HCT116 (cell line): ENCODE results near the gene FAXC. TPM values are rescaled to one million over a fixed set of nuclear protein-coding genes. Genes with fewer than 3 reads are reported as not detected.

Experiments
- ATAC-seq: fragments of 200-7000 bp; cut with Tn5 transposase; 2 replicates; pipeline ENCODE4 v1.9.1; 2020; ENCODE audit warnings: mild to moderate bottlenecking, moderate library complexity
- BruUV-seq: library from RNA; stranded (reverse); fragments of 400-500 nt; replicated peaks from 2 replicates; lab custom pipeline; 2021; lab: Mats Ljungman, UMichigan
- CTCF ChIA-PET: fragments of 300-600 bp; sonication (Branson Sonifier 250); formaldehyde crosslinking; loops from one replicate; lab custom pipeline; 2021; ENCODE audit warnings: antibody characterized with exemption; lab: Charles Lee
- POLR2A ChIA-PET: fragments of 300-600, 350-600 bp; sonication (Branson Sonifier 250); formaldehyde crosslinking; loops from one replicate; lab custom pipeline; 2021; ENCODE audit warnings: antibody characterized with exemption; lab: Charles Lee
- RAD21 ChIA-PET, 2 experiments: fragments of 300-600 bp; sonication (Branson Sonifier 250); formaldehyde crosslinking; loops; one replicate each; lab custom pipeline; 2023; ENCODE audit warnings: low total read pairs in 2 of 2; ENCODE audit not compliant: uncharacterized antibody in 2 of 2, unreplicated experiment in 2 of 2, low non-redundant PET in 1 of 2; lab: Charles Lee
- DNase-seq: peaks from one replicate; pipeline ENCODE4 v3.0.0-alpha.2; 2010; ENCODE audit warnings: low read depth, low spot score
- H2AFZ ChIP-seq: fragments of 200-600 bp; shearing (Covaris generic), sonication (generic); 2 replicates; pipeline ENCODE4 v1.6.1; 2017; ENCODE audit warnings: low read depth, mixed run types, mixed read lengths, antibody characterized with exemption, low read length; ENCODE audit not compliant: poor library complexity, severe bottlenecking
- H3K27ac ChIP-seq: 2 replicates; pipeline ENCODE4 v1.5.1; 2012; ENCODE audit warnings: low read depth, low read length
- H3K27me3 ChIP-seq: fragments of 200-600 bp; sonication (generic); 2 replicates; pipeline ENCODE4 v1.6.1; 2016; ENCODE audit warnings: mixed run types, low read length, mixed read lengths; ENCODE audit not compliant: insufficient read depth
- H3K36me3 ChIP-seq, 2 experiments: fragments of 200-500 bp in 1 of 2; fragments of 200-600 bp in 1 of 2; sonication (Bioruptor generic) in 1 of 2; sonication (generic) in 1 of 2; 2 replicates each; pipeline versions ENCODE4 v1.5.1 to v1.6.1; 2014 to 2016; ENCODE audit warnings: low read length in 2 of 2, inconsistent platforms in 1 of 2, mixed read lengths in 1 of 2, mixed run types in 1 of 2; ENCODE audit not compliant: insufficient read depth in 2 of 2, control insufficient read depth in 1 of 2
- H3K4me1 ChIP-seq, 2 experiments: fragments of 200-600 bp in 1 of 2; sonication (generic) in 1 of 2; 2 replicates each; pipeline versions ENCODE4 v1.5.1 to v1.6.1; 2012 to 2017; ENCODE audit warnings: low read length in 2 of 2, inconsistent platforms in 1 of 2, mild to moderate bottlenecking in 1 of 2, mixed read lengths in 1 of 2, mixed run types in 1 of 2, moderate library complexity in 1 of 2; ENCODE audit not compliant: insufficient read depth in 2 of 2, control insufficient read depth in 1 of 2
- H3K4me2 ChIP-seq: fragments of 200-600 bp; sonication (generic); 2 replicates; pipeline ENCODE4 v1.6.1; 2017; ENCODE audit warnings: mixed run types, low read length, mixed read lengths
- H3K4me3 ChIP-seq, 2 experiments: fragments of 200-600 bp in 1 of 2; sonication (generic) in 1 of 2; replicated peaks in 1 of 2; 2 replicates each; pipeline ENCODE4 v1.5.1; 2011 to 2016; ENCODE audit warnings: low read length in 2 of 2, control low read depth in 1 of 2, low read depth in 1 of 2, mild to moderate bottlenecking in 1 of 2, mixed read lengths in 1 of 2, mixed run types in 1 of 2
- H3K79me2 ChIP-seq: fragments of 200-600 bp; sonication (generic); 2 replicates; pipeline ENCODE4 v1.6.1; 2017; ENCODE audit warnings: mild to moderate bottlenecking, mixed run types, low read length, moderate library complexity, mixed read lengths; ENCODE audit not compliant: insufficient read depth
- H3K9ac ChIP-seq: fragments of 200-600 bp; sonication (generic); 2 replicates; pipeline ENCODE4 v1.6.1; 2016; ENCODE audit warnings: low read length, mixed read lengths
- H3K9me2 ChIP-seq: fragments of 200-600 bp; sonication (generic), shearing (Covaris generic); 2 replicates; pipeline ENCODE4 v1.6.1; 2017; ENCODE audit warnings: mixed run types, mild to moderate bottlenecking, moderate library complexity; ENCODE audit not compliant: insufficient read depth
- H3K9me3 ChIP-seq, 2 experiments: fragments of 200-500 bp in 1 of 2; fragments of 200-600 bp in 1 of 2; sonication (Bioruptor generic) in 1 of 2; sonication (generic) in 1 of 2; 2 replicates each; pipeline ENCODE4 v1.6.1; 2014 to 2017; ENCODE audit warnings: low read length in 2 of 2, mixed read lengths in 2 of 2, inconsistent platforms in 1 of 2, low read depth in 1 of 2, mild to moderate bottlenecking in 1 of 2, mixed run types in 1 of 2, moderate library complexity in 1 of 2; ENCODE audit not compliant: control insufficient read depth in 1 of 2, insufficient read depth in 1 of 2
- H4K20me1 ChIP-seq: fragments of 200-600 bp; sonication (generic), shearing (Covaris generic); 2 replicates; pipeline ENCODE4 v1.6.1; 2017; ENCODE audit warnings: mixed run types, mild to moderate bottlenecking, moderate library complexity; ENCODE audit not compliant: insufficient read depth
- CBX3 ChIP-seq: IDR thresholded peaks from 2 replicates; pipeline ENCODE4 v1.6.1; 2012; ENCODE audit warnings: low read depth
- CEBPB ChIP-seq: IDR thresholded peaks from 2 replicates; pipeline ENCODE4 v1.6.1; 2012; ENCODE audit warnings: low read depth
- EGR1 ChIP-seq: IDR thresholded peaks from 2 replicates; pipeline ENCODE4 v1.6.1; 2012; ENCODE audit warnings: low read depth
- ELF1 ChIP-seq: IDR thresholded peaks from 2 replicates; pipeline ENCODE4 v1.6.1; 2012; ENCODE audit warnings: low read depth, borderline replicate concordance
- FOSL1 ChIP-seq: IDR thresholded peaks from 2 replicates; pipeline ENCODE4 v1.6.1; 2012; ENCODE audit warnings: low read depth
- JUND ChIP-seq: IDR thresholded peaks from 2 replicates; pipeline ENCODE4 v1.6.1; 2012
- POLR2A ChIP-seq: IDR thresholded peaks from 2 replicates; pipeline ENCODE4 v1.7.0; 2011; ENCODE audit warnings: borderline replicate concordance; ENCODE audit not compliant: insufficient read depth, insufficient read length; ENCODE audit errors: extremely low read depth
- POLR2AphosphoS5 ChIP-seq: IDR thresholded peaks from 2 replicates; pipeline ENCODE4 v1.6.1; 2011; ENCODE audit warnings: mild to moderate bottlenecking, low read depth, low read length, moderate library complexity
- RAD21 ChIP-seq: IDR thresholded peaks from 2 replicates; pipeline ENCODE4 v1.6.1; 2012; ENCODE audit warnings: low read depth, mild to moderate bottlenecking
- SP1 ChIP-seq: IDR thresholded peaks from 2 replicates; pipeline ENCODE4 v1.6.1; 2012; ENCODE audit warnings: low read depth
- SRF ChIP-seq: IDR thresholded peaks from 2 replicates; pipeline ENCODE4 v1.6.1; 2012; ENCODE audit warnings: low read depth
- TCF7L2 ChIP-seq: IDR thresholded peaks from 2 replicates; pipeline ENCODE4 v1.7.0; 2011; ENCODE audit warnings: borderline replicate concordance, inconsistent platforms; ENCODE audit not compliant: insufficient read depth, insufficient read length; ENCODE audit errors: extremely low read depth
- YY1 ChIP-seq: IDR thresholded peaks from 2 replicates; pipeline ENCODE4 v1.6.1; 2011; ENCODE audit warnings: low read length, low read depth, moderate library complexity, mild to moderate bottlenecking; ENCODE audit not compliant: insufficient replicate concordance; ENCODE audit errors: extremely low read depth
- ZFX ChIP-seq: fragments of 450-650 bp; IDR thresholded peaks from 2 replicates; pipeline ENCODE4 v1.6.1; 2017
- ZNF274 ChIP-seq: fragments of 200-500 bp; sonication (Bioruptor generic); IDR thresholded peaks from 2 replicates; pipeline ENCODE4 v1.6.1; 2014; ENCODE audit warnings: mild to moderate bottlenecking, low read depth, low read length, inconsistent platforms
- intact Hi-C: fragments of 100-400 bp; cut with micrococcal nuclease; formaldehyde crosslinking; loops from 2 replicates; pipeline ENCODE4 v1.10.0; 2022
- total RNA-seq: library from RNA; stranded (reverse); gene quantifications from one replicate; pipeline ENCODE4 v1.2.1, GENCODE V29; 2021; ENCODE audit not compliant: unreplicated experiment
- TF ChIP-seq, protein P1 (sequence below): IDR thresholded peaks from 2 replicates; pipeline ENCODE4 v1.6.1; 2012; ENCODE audit warnings: low read depth
- TF ChIP-seq, protein P2 (sequence below), 3 experiments: fragments of 200-600 bp in 1 of 3; sonication (generic) in 1 of 3; IDR thresholded peaks in 2 of 3; conservative IDR thresholded peaks in 1 of 3; 2 replicates each; pipeline ENCODE4 v1.5.1; 2012 to 2017; ENCODE audit warnings: low read depth in 2 of 3, low read length in 2 of 3, antibody characterized with exemption in 1 of 3, borderline replicate concordance in 1 of 3, control low read depth in 1 of 3, mild to moderate bottlenecking in 1 of 3, mixed read lengths in 1 of 3, mixed run types in 1 of 3, moderate library complexity in 1 of 3; ENCODE audit not compliant: insufficient read depth in 1 of 3
- TF ChIP-seq, protein P3 (sequence below): IDR thresholded peaks from 2 replicates; pipeline ENCODE4 v1.6.1; 2012
- TF ChIP-seq, protein P4 (sequence below): IDR thresholded peaks from 2 replicates; pipeline ENCODE4 v1.6.1; 2012

FAXC gene
- total RNA-seq, 1 experiment from 2014 or later: 4.7 TPM

DNA sequence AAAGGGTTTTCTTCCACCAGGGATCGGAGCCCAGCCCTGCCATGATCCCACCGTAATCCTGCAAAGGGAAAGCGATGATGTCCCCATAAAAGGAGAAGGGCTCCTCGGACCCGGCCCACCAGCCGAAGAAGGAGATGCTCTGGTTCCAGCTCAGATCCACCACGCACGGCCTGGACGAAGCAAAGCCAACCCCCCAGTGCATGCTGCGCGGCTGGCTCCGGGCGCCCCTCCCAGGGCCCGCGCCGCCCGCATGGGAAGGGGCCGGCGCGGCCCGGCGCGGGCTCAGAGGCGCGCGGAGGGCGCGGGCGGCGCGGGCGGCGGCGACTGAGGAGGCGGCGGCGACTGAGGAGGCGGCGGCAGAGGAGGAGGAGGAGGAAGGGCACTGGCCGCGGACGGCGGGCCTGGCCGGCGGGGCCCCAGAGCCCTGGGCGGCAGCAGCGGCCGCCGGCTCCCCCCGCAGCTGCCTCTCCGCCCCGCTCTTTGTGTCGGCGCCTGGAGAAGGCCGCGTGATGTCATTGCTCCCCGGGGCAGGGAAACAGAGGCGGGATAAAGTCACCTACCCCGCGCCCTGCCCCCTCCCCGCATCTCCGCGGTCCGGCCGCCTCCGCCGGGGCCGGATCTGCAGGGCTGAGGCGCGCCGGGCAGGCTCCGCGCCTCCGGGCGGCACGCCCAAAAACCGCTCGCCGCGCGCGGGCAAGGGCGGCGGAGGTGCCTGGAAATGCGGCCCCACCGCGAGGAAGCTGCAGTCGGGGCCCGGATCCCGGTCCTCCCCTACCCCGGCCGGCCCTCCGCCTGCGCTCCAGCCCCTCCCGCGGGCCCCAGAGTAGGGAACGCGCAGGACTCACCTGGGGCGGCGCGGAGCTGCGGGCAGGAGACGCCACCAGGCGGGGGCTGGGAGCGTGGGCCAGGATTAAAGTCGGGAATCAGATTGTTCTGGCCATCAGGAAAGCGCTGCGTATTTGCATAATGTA lies at the start of gene FAXC (continued):
- peak; percentile 53 for TF ChIP-seq POLR2AphosphoS5
- TF ChIP-seq, protein P1, sequence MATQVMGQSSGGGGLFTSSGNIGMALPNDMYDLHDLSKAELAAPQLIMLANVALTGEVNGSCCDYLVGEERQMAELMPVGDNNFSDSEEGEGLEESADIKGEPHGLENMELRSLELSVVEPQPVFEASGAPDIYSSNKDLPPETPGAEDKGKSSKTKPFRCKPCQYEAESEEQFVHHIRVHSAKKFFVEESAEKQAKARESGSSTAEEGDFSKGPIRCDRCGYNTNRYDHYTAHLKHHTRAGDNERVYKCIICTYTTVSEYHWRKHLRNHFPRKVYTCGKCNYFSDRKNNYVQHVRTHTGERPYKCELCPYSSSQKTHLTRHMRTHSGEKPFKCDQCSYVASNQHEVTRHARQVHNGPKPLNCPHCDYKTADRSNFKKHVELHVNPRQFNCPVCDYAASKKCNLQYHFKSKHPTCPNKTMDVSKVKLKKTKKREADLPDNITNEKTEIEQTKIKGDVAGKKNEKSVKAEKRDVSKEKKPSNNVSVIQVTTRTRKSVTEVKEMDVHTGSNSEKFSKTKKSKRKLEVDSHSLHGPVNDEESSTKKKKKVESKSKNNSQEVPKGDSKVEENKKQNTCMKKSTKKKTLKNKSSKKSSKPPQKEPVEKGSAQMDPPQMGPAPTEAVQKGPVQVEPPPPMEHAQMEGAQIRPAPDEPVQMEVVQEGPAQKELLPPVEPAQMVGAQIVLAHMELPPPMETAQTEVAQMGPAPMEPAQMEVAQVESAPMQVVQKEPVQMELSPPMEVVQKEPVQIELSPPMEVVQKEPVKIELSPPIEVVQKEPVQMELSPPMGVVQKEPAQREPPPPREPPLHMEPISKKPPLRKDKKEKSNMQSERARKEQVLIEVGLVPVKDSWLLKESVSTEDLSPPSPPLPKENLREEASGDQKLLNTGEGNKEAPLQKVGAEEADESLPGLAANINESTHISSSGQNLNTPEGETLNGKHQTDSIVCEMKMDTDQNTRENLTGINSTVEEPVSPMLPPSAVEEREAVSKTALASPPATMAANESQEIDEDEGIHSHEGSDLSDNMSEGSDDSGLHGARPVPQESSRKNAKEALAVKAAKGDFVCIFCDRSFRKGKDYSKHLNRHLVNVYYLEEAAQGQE: no peak

GRCh38 chr6:99397287-99397686 lies 47.8 kb upstream of the FAXC start:
- intact Hi-C loops: no loop called here
- Histone ChIP-seq H3K36me3 (peaks cover 24 to 34% of the 10 kb centered on the region in 2 experiments), H2AFZ (no peak overlapping the region), H3K4me2 (no peak overlapping the region), H3K9me2 (no peaks in the 10 kb centered on the region), H3K4me3 (no peak overlapping the region), H3K4me1 (peaks cover 7 to 12% of the 10 kb centered on the region in 2 experiments; a peak in 3 of 4 replicates), H4K20me1 (no peaks in the 10 kb centered on the region; the same call in 1 of the 2 replicates), H3K9me3 (no peaks in the 10 kb centered on the region), H3K27me3 (no peaks in the 10 kb centered on the region), H3K79me2 (peaks cover 8% of the 10 kb centered on the region), H3K27ac (no peak overlapping the region), H3K9ac (no peak overlapping the region)
- RAD21 ChIA-PET: no interaction called here
- POLR2A ChIA-PET: no interaction called here
- CTCF ChIA-PET: interaction anchor here (1.0 kb wide), 1 partner anchor 70 kb away, joined by 3 read pairs; no protein-coding TSS in a partner anchor
- DNase-seq: no peak
- no peak for ATAC-seq
- no TSS peak for BruUV-seq
- no peak for TF ChIP-seq CBX3
- TF ChIP-seq, protein P2, sequence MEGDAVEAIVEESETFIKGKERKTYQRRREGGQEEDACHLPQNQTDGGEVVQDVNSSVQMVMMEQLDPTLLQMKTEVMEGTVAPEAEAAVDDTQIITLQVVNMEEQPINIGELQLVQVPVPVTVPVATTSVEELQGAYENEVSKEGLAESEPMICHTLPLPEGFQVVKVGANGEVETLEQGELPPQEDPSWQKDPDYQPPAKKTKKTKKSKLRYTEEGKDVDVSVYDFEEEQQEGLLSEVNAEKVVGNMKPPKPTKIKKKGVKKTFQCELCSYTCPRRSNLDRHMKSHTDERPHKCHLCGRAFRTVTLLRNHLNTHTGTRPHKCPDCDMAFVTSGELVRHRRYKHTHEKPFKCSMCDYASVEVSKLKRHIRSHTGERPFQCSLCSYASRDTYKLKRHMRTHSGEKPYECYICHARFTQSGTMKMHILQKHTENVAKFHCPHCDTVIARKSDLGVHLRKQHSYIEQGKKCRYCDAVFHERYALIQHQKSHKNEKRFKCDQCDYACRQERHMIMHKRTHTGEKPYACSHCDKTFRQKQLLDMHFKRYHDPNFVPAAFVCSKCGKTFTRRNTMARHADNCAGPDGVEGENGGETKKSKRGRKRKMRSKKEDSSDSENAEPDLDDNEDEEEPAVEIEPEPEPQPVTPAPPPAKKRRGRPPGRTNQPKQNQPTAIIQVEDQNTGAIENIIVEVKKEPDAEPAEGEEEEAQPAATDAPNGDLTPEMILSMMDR (IDR thresholded peaks at IDR 0.05 in 2 of 3, conservative IDR thresholded peaks at IDR 0.05 in 1 of 3; ENCODE audit: borderline replicate concordance in 1 of 3, insufficient read depth in 1 of 3, low read depth in 2 of 3, low read length in 2 of 3): no peak
- TF ChIP-seq, protein P3, sequence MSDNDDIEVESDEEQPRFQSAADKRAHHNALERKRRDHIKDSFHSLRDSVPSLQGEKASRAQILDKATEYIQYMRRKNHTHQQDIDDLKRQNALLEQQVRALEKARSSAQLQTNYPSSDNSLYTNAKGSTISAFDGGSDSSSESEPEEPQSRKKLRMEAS: no peak
- TF ChIP-seq EGR1: no peak
- no peak for TF ChIP-seq ELF1
- TF ChIP-seq TCF7L2: no peak
- TF ChIP-seq RAD21: no peak
- TF ChIP-seq POLR2A: no peak
- TF ChIP-seq JUND: no peak
- TF ChIP-seq, protein P4, sequence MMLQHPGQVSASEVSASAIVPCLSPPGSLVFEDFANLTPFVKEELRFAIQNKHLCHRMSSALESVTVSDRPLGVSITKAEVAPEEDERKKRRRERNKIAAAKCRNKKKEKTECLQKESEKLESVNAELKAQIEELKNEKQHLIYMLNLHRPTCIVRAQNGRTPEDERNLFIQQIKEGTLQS: no peak
- TF ChIP-seq SP1: no peak
- no peak for TF ChIP-seq CEBPB
- no peak for TF ChIP-seq POLR2AphosphoS5
- TF ChIP-seq ZFX: no peak
- TF ChIP-seq YY1: no peak
- TF ChIP-seq ZNF274: no peak
- no peak for TF ChIP-seq SRF
- TF ChIP-seq FOSL1: no peak
